RWPE1 (cell line): ENCODE data around the gene MCRIP1.

ENCODE experiments used
- CTCF ChIA-PET: fragments of 350-600 bp; sonication (Branson Sonifier 250); formaldehyde crosslinking; extraction: SDS; loops from one replicate; lab custom pipeline; 2021; lab: Yijun Ruan, JAX
- POLR2A ChIA-PET: fragments of 400-600 bp; formaldehyde crosslinking; extraction: SDS; loops from one replicate; lab custom pipeline; 2020; ENCODE audit warnings: antibody characterized with exemption; ENCODE audit not compliant: low non-redundant PET; lab: Yijun Ruan, JAX
- DNase-seq: peaks from one replicate; pipeline ENCODE4 v3.0.0; 2012; ENCODE audit warnings: low spot score
- H3K27ac ChIP-seq: fragments of 450-650 bp; 2 replicates; pipeline ENCODE4 v1.5.1; 2017
- TF ChIP-seq, protein P1 (sequence below): fragments of 450-650 bp; conservative IDR thresholded peaks from 2 replicates; pipeline ENCODE4 v1.5.1; 2017; ENCODE audit warnings: low read depth, mild to moderate bottlenecking

MCRIP1 gene

DNA sequence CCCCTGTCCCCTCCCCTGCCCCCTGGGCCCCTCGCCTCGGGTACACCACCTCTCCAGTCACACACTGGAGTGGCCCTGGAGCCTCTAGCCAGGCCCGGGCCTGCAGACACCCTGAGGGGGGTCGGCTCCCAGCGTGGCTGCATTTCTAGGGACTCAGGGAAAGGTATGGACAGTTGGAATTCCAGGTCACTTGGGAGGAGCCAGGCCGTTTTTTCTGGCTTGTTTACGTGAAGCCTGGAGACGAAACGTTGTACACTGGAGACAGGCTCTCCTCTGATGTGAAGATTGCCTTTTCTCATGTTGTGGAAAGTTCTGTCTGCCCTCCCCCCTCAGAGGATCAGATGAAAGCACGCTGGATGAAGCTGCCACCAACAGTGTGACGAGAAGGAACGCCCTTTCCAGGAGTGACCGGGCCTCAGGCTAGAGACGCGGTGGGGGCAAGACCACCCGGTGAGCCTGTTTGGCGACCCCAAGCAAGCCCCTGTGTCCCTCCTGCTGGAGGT is 5.7 kb upstream of the MCRIP1 start:
- ChIA-PET POLR2A (no interaction called here), CTCF (interaction anchor here (0.6 to 0.8 kb wide), 2 partner anchors 15 to 319 kb away, joined by 4 read pairs; no protein-coding TSS in a partner anchor)
- TF ChIP-seq, protein P1, sequence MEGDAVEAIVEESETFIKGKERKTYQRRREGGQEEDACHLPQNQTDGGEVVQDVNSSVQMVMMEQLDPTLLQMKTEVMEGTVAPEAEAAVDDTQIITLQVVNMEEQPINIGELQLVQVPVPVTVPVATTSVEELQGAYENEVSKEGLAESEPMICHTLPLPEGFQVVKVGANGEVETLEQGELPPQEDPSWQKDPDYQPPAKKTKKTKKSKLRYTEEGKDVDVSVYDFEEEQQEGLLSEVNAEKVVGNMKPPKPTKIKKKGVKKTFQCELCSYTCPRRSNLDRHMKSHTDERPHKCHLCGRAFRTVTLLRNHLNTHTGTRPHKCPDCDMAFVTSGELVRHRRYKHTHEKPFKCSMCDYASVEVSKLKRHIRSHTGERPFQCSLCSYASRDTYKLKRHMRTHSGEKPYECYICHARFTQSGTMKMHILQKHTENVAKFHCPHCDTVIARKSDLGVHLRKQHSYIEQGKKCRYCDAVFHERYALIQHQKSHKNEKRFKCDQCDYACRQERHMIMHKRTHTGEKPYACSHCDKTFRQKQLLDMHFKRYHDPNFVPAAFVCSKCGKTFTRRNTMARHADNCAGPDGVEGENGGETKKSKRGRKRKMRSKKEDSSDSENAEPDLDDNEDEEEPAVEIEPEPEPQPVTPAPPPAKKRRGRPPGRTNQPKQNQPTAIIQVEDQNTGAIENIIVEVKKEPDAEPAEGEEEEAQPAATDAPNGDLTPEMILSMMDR: no peak
- peak overlapping the region; percentile 100 for H3K27ac ChIP-seq
- DNase-seq: no peak

DNA sequence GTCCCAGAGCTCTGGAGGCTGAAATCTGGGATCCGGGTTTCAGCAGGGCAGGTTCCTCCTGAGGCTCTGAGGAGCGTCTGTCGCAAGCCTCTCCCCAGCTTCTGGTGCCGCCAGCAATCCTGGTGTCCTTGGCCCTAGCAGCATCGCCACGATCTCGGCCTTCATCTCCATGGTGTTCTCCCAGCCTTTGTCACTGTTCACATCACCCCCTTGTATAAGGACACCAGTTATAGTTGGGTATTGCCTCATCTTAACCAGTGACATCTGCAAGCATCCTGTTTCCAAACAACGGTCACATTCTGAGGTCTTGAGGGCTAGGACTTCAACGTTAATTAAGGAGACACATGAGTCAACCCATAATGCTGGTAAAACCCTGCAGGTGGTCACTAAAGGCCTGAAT is 4.5 kb upstream of the MCRIP1 start:
- ChIA-PET POLR2A (no interaction called here), CTCF (no interaction called here)
- peak overlapping the region; percentile 100 for H3K27ac ChIP-seq
- TF ChIP-seq, protein P1: no peak
- no peak for DNase-seq

DNA sequence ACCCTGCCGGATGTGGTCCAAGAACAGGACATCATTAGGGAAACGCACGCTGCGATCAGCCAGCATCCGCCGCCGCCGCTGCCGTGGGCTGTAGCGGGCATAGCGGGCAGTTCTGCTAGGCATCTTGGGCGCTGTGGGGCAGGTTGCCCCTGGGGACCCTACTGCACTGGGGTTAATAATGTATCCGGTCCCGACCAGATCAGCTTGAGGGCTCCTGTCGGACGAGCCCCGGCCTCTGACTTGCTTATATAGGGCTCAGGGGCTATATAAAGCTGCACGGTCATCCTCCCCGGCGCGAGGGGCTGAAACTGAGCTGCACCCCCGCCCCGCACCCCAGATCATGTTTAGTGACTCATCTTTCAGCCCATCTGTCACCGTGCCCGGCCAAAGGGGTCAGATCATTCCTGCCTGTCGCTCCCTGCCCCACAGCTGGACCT is 1.8 kb upstream of the MCRIP1 start, which contains the start of gene PPP1R27:
Gene PPP1R27 (minus strand): TSS at position 220 of the 437 bp plus-strand sequence. CDS start 97 bp downstream, at position 123.
- ChIA-PET CTCF (no interaction called here), POLR2A (interaction anchor here (0.5 kb wide), 1 partner anchor 162 kb away, joined by 4 read pairs; no protein-coding TSS in a partner anchor)
- TF ChIP-seq, protein P1: no peak
- peak within 1 kb of the TSS; percentile 92 for H3K27ac ChIP-seq
- DNase-seq: no peak

DNA sequence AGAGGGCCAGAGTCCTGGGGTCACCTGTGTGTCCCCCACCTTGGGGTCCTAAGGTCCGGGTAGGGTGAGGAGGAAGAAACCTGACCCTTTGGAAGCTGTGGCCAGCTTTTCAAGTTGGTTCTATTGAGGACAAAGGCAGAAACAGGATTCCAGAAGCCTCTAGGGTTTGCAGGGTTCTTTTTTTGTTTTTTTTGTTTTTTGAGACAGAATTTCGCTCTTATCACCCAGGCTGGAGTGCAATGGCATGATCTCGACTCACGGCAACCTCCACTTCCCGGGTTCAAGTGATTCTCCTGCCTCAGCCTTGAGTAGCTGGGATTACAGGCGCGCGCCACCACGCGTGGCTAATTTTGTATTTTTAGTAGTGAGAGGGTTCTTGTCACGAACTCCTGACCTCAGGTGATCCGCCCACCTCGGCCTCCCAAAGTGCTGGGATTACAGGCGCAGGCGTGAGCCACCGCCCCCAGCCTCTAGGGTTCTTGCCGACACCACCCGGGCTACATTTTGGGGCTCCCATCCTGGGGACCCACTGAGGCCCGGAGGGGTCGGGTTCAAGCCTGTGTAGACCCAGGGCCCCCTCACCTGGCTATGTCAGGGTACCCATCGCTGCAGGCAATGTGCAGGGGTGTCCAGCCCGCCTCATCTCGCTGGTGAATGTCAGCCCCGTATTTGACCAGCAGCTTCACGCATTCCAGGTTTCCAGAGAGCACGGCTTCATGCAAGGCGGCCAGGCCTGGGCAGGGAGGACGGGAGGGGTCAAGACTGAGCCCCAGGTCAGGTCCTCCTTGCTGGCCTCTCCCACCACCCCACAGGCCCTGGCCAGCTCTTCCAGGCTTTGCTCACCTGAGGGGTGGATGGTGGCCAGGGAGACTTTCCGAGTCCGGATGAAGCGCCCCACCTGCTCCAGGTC is 1.1 kb upstream of the MCRIP1 start:
- ChIA-PET POLR2A (interaction anchor here (0.5 to 0.6 kb wide), 3 partner anchors 9 to 163 kb away, joined by 3 to 4 read pairs (median 4); no protein-coding TSS in a partner anchor), CTCF (interaction anchor here (0.7 to 1.1 kb wide), 2 partner anchors 21 to 39 kb away, joined by 3 read pairs; no protein-coding TSS in a partner anchor)
- H3K27ac ChIP-seq: peak overlapping the region; percentile 92
- TF ChIP-seq, protein P1: no peak
- no peak for DNase-seq

DNA sequence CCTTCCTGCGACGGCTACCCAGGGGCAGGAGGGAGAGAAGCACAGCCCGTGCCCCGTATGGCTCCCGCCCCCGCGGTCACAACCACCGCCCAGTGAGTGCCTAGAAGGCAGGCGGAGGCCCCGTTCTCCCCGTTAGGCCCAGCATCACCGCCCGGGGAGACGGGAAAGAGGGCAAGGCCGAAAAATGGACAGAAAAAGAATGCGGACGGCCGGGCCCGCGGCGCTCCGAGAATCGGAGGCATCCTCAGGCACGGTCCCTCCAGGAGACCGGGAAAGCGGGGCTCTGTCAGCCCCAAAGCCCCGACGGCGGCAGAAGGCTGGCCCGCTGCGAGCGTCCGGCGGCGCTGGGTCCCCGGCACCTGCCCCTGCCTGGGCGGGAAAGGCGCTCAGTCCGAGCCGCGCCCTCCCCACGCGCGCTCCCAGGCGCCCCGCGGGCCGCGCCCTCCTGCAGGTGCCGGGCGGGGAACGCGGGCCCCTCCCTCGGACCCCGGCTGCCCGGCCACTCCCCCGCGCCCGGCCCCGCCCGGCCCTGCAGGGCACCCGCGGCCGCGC is 407 bp downstream of the MCRIP1 start:
- TF ChIP-seq, protein P1: no peak
- ChIA-PET CTCF (interaction anchor here (0.5 to 1.1 kb wide), 2 partner anchors 22 to 149 kb away, joined by 3 read pairs; partner anchors contain the start of gene ARL16), POLR2A (interaction anchor here (1.1 kb wide), 1 partner anchor 9 kb away, joined by 8 read pairs; no protein-coding TSS in a partner anchor)
- peak overlapping the region; percentile 92 for H3K27ac ChIP-seq
- no peak for DNase-seq
